Activated naive CD8-positive, alpha-beta T cell (primary cell): Measurements from ENCODE around the gene CCDC148.

Source experiments
- H3K27ac Mint-ChIP-seq: one replicate; pipeline ENCODE4 v1.8.0; 2021; ENCODE audit warnings: mixed read lengths
- H3K27me3 Mint-ChIP-seq: one replicate; pipeline ENCODE4 v1.8.0; 2021; ENCODE audit warnings: mixed read lengths
- H3K36me3 Mint-ChIP-seq: one replicate; pipeline ENCODE4 v1.8.0; 2021; ENCODE audit warnings: mixed read lengths
- H3K4me1 Mint-ChIP-seq: one replicate; pipeline ENCODE4 v1.8.0; 2021; ENCODE audit warnings: low read depth, mixed read lengths
- H3K4me3 Mint-ChIP-seq: one replicate; pipeline ENCODE4 v1.8.0; 2021; ENCODE audit warnings: mild to moderate bottlenecking, mixed read lengths
- H3K9me3 Mint-ChIP-seq: one replicate; pipeline ENCODE4 v1.8.0; 2021; ENCODE audit warnings: low read depth, mixed read lengths

Gene CCDC148

GRCh38 chr2:158191076-158191895 is 265.3 kb downstream of the CCDC148 start:
- Mint-ChIP-seq H3K36me3 (no peaks in the 10 kb centered on the region), H3K9me3 (no peaks in the 10 kb centered on the region), H3K4me3 (peak overlapping the region; percentile 56), H3K4me1 (peaks cover 35% of the 10 kb centered on the region), H3K27me3 (peaks cover 12% of the 10 kb centered on the region), H3K27ac (peak overlapping the region; percentile 56)

- H3K27me3 Mint-ChIP-seq: peaks cover 7% of the 10 kb centered on the region
- H3K4me1 Mint-ChIP-seq: peaks cover 35% of the 10 kb centered on the region
- no peaks in the 10 kb centered on the region for H3K9me3 Mint-ChIP-seq
- H3K27ac Mint-ChIP-seq: no peak overlapping the region
- H3K4me3 Mint-ChIP-seq: no peak overlapping the region
- no peaks in the 10 kb centered on the region for H3K36me3 Mint-ChIP-seq
Observed at GRCh38 chr2:158189526-158189925, 267.0 kb downstream of the CCDC148 start.

- Mint-ChIP-seq H3K27me3 (peaks cover 11% of the 10 kb centered on the region), H3K4me1 (peaks cover 29% of the 10 kb centered on the region), H3K4me3 (no peak overlapping the region), H3K27ac (no peak overlapping the region), H3K36me3 (no peaks in the 10 kb centered on the region), H3K9me3 (no peaks in the 10 kb centered on the region)
Observed at GRCh38 chr2:158187908-158188307, 268.6 kb downstream of the CCDC148 start.

- no peaks in the 10 kb centered on the region for H3K36me3 Mint-ChIP-seq
- no peak overlapping the region for H3K27ac Mint-ChIP-seq
- H3K9me3 Mint-ChIP-seq: no peaks in the 10 kb centered on the region
- peaks cover 26% of the 10 kb centered on the region for H3K27me3 Mint-ChIP-seq
- H3K4me1 Mint-ChIP-seq: peaks cover 4% of the 10 kb centered on the region
- H3K4me3 Mint-ChIP-seq: no peak overlapping the region
Observed at GRCh38 chr2:158184556-158185343, 271.8 kb downstream of the CCDC148 start.

GRCh38 chr2:158184001-158184400 is 272.6 kb downstream of the CCDC148 start:
- Mint-ChIP-seq H3K9me3 (no peaks in the 10 kb centered on the region), H3K27ac (no peak overlapping the region), H3K27me3 (peaks cover 26% of the 10 kb centered on the region), H3K4me3 (no peak overlapping the region), H3K36me3 (no peaks in the 10 kb centered on the region), H3K4me1 (no peaks in the 10 kb centered on the region)

- H3K27ac Mint-ChIP-seq: no peak overlapping the region
- H3K27me3 Mint-ChIP-seq: peaks cover 34% of the 10 kb centered on the region
- no peak overlapping the region for H3K4me3 Mint-ChIP-seq
- no peaks in the 10 kb centered on the region for H3K9me3 Mint-ChIP-seq
- no peaks in the 10 kb centered on the region for H3K36me3 Mint-ChIP-seq
- H3K4me1 Mint-ChIP-seq: no peaks in the 10 kb centered on the region
Observed at GRCh38 chr2:158182676-158183295, 273.8 kb downstream of the CCDC148 start.

- no peaks in the 10 kb centered on the region for H3K4me1 Mint-ChIP-seq
- no peaks in the 10 kb centered on the region for H3K9me3 Mint-ChIP-seq
- no peaks in the 10 kb centered on the region for H3K36me3 Mint-ChIP-seq
- no peak overlapping the region for H3K27ac Mint-ChIP-seq
- H3K4me3 Mint-ChIP-seq: no peak overlapping the region
- peaks cover 33% of the 10 kb centered on the region for H3K27me3 Mint-ChIP-seq
Observed at GRCh38 chr2:158181171-158181570, 275.4 kb downstream of the CCDC148 start.

- peaks cover 31% of the 10 kb centered on the region for H3K27me3 Mint-ChIP-seq
- no peaks in the 10 kb centered on the region for H3K4me1 Mint-ChIP-seq
- H3K9me3 Mint-ChIP-seq: no peaks in the 10 kb centered on the region
- H3K4me3 Mint-ChIP-seq: no peak overlapping the region
- H3K36me3 Mint-ChIP-seq: no peaks in the 10 kb centered on the region
- no peak overlapping the region for H3K27ac Mint-ChIP-seq
Observed at GRCh38 chr2:158179660-158180059, 276.9 kb downstream of the CCDC148 start.

- no peak overlapping the region for H3K27ac Mint-ChIP-seq
- H3K4me1 Mint-ChIP-seq: no peaks in the 10 kb centered on the region
- H3K4me3 Mint-ChIP-seq: no peak overlapping the region
- peaks cover 30% of the 10 kb centered on the region for H3K27me3 Mint-ChIP-seq
- no peaks in the 10 kb centered on the region for H3K9me3 Mint-ChIP-seq
- H3K36me3 Mint-ChIP-seq: no peaks in the 10 kb centered on the region
Observed at GRCh38 chr2:158178646-158179045, 277.9 kb downstream of the CCDC148 start.

GRCh38 chr2:158174956-158175355 is 281.6 kb downstream of the CCDC148 start:
- Mint-ChIP-seq H3K9me3 (no peaks in the 10 kb centered on the region), H3K4me1 (no peaks in the 10 kb centered on the region), H3K4me3 (no peak overlapping the region), H3K27ac (no peak overlapping the region), H3K36me3 (no peaks in the 10 kb centered on the region), H3K27me3 (peaks cover 12% of the 10 kb centered on the region)

- no peaks in the 10 kb centered on the region for H3K36me3 Mint-ChIP-seq
- H3K4me3 Mint-ChIP-seq: no peak overlapping the region
- no peaks in the 10 kb centered on the region for H3K9me3 Mint-ChIP-seq
- H3K27ac Mint-ChIP-seq: no peak overlapping the region
- no peaks in the 10 kb centered on the region for H3K4me1 Mint-ChIP-seq
- peaks cover 12% of the 10 kb centered on the region for H3K27me3 Mint-ChIP-seq
Observed at GRCh38 chr2:158174495-158174894, 282.1 kb downstream of the CCDC148 start.

GRCh38 chr2:158172719-158173118 is 283.8 kb downstream of the CCDC148 start:
- Mint-ChIP-seq H3K9me3 (no peaks in the 10 kb centered on the region), H3K4me1 (no peaks in the 10 kb centered on the region), H3K27me3 (peaks cover 9% of the 10 kb centered on the region), H3K27ac (no peak overlapping the region), H3K36me3 (no peaks in the 10 kb centered on the region), H3K4me3 (no peak overlapping the region)

GRCh38 chr2:158154596-158154995 is 302.0 kb downstream of the CCDC148 start:
- no peak overlapping the region for H3K27ac Mint-ChIP-seq
- H3K36me3 Mint-ChIP-seq: no peaks in the 10 kb centered on the region
- H3K27me3 Mint-ChIP-seq: no peaks in the 10 kb centered on the region
- no peaks in the 10 kb centered on the region for H3K9me3 Mint-ChIP-seq
- H3K4me1 Mint-ChIP-seq: no peaks in the 10 kb centered on the region
- no peak overlapping the region for H3K4me3 Mint-ChIP-seq

GRCh38 chr2:158153270-158154015 is 303.1 kb downstream of the CCDC148 start:
- H3K27ac Mint-ChIP-seq: no peak overlapping the region
- H3K9me3 Mint-ChIP-seq: no peaks in the 10 kb centered on the region
- no peaks in the 10 kb centered on the region for H3K27me3 Mint-ChIP-seq
- no peak overlapping the region for H3K4me3 Mint-ChIP-seq
- H3K36me3 Mint-ChIP-seq: no peaks in the 10 kb centered on the region
- H3K4me1 Mint-ChIP-seq: no peaks in the 10 kb centered on the region
